DND-41 (cell line): Measurements from ENCODE around the gene SLC25A26.
A peak's percentile ranks its signal among the peaks of the same experiment; 100 is the strongest.

Experiments
- ATAC-seq: fragments of 200-7000 bp; cut with Tn5 transposase; 3 replicates; pipeline ENCODE4 v1.9.1; 2021; ENCODE audit warnings: low read depth; ENCODE audit not compliant: insufficient read depth
- DNase-seq: peaks from one replicate; pipeline ENCODE4 v3.0.0-alpha.2; 2020
- H2AFZ ChIP-seq: 2 replicates; pipeline ENCODE4 v1.6.0; 2012; ENCODE audit warnings: low read depth, low read length
- H3K27ac ChIP-seq: 2 replicates; pipeline ENCODE4 v1.5.1; 2012; ENCODE audit warnings: low read length, inconsistent platforms
- H3K27me3 ChIP-seq: fragments of 200-600 bp; sonication (generic); 2 replicates; pipeline ENCODE4 v1.6.0; 2012; ENCODE audit warnings: low read length, mild to moderate bottlenecking, inconsistent platforms; ENCODE audit not compliant: insufficient read depth, poor library complexity
- H3K36me3 ChIP-seq: 2 replicates; pipeline ENCODE4 v1.5.1; 2012; ENCODE audit warnings: low read length, inconsistent platforms; ENCODE audit not compliant: insufficient read depth
- H3K4me1 ChIP-seq: 2 replicates; pipeline ENCODE4 v1.5.1; 2012; ENCODE audit warnings: mild to moderate bottlenecking, low read length; ENCODE audit not compliant: insufficient read depth
- H3K4me2 ChIP-seq: 2 replicates; pipeline ENCODE4 v1.6.0; 2012; ENCODE audit warnings: mild to moderate bottlenecking, moderate library complexity, low read length, inconsistent platforms; ENCODE audit not compliant: insufficient read depth
- H3K4me3 ChIP-seq, 2 experiments: fragments of 200-600 bp in 1 of 2; shearing (Covaris generic) in 1 of 2; 2 replicates each; pipeline ENCODE4 v1.5.1; 2012 to 2016; ENCODE audit warnings: inconsistent platforms in 2 of 2, low read length in 2 of 2, mild to moderate bottlenecking in 2 of 2, low read depth in 1 of 2, moderate library complexity in 1 of 2
- H3K79me2 ChIP-seq: 2 replicates; pipeline ENCODE4 v1.6.0; 2012; ENCODE audit warnings: low read length, inconsistent platforms; ENCODE audit not compliant: insufficient read depth
- H3K9ac ChIP-seq: 2 replicates; pipeline ENCODE4 v1.6.0; 2012; ENCODE audit warnings: low read depth, mild to moderate bottlenecking, inconsistent platforms, low read length, moderate library complexity
- H3K9me3 ChIP-seq: 2 replicates; pipeline ENCODE4 v1.5.1; 2012; ENCODE audit warnings: low read length, moderate library complexity, mild to moderate bottlenecking, inconsistent platforms; ENCODE audit not compliant: insufficient read depth, severe bottlenecking
- H4K20me1 ChIP-seq: 2 replicates; pipeline ENCODE4 v1.6.0; 2012; ENCODE audit warnings: low read length; ENCODE audit not compliant: insufficient read depth
- CTCF ChIP-seq: IDR thresholded peaks from 2 replicates; pipeline ENCODE4 v1.5.1; 2012; ENCODE audit warnings: borderline replicate concordance, low read length, moderate library complexity, mild to moderate bottlenecking; ENCODE audit not compliant: poor library complexity, severe bottlenecking; ENCODE audit errors: extremely low read depth
- EZH2 ChIP-seq: IDR thresholded peaks from 3 replicates; pipeline ENCODE4 v1.6.1; 2012; ENCODE audit warnings: borderline replicate concordance, low read depth, mild to moderate bottlenecking, moderate library complexity, low read length, inconsistent platforms; ENCODE audit not compliant: severe bottlenecking

The SLC25A26 gene

GRCh38 chr3:66406163-66406562, 185.4 kb downstream of the SLC25A26 start:
- Histone ChIP-seq H4K20me1 (no peaks in the 10 kb centered on the region), H3K4me1 (0 out of 2 replicates have a peak, but pooled peaks cover 3% of the 10 kb centered on the region), H3K4me2 (no peak overlapping the region), H3K9me3 (no peaks in the 10 kb centered on the region), H3K27me3 (no peaks in the 10 kb centered on the region), H3K4me3 (no peak overlapping the region), H3K79me2 (no peaks in the 10 kb centered on the region), H3K9ac (no peak overlapping the region), H3K36me3 (peaks cover 22% of the 10 kb centered on the region), H2AFZ (no peak overlapping the region), H3K27ac (no peak overlapping the region)
- TF ChIP-seq CTCF (no peak), EZH2 (no peak)
- no peak for DNase-seq
- ATAC-seq, result no peak

DNA sequence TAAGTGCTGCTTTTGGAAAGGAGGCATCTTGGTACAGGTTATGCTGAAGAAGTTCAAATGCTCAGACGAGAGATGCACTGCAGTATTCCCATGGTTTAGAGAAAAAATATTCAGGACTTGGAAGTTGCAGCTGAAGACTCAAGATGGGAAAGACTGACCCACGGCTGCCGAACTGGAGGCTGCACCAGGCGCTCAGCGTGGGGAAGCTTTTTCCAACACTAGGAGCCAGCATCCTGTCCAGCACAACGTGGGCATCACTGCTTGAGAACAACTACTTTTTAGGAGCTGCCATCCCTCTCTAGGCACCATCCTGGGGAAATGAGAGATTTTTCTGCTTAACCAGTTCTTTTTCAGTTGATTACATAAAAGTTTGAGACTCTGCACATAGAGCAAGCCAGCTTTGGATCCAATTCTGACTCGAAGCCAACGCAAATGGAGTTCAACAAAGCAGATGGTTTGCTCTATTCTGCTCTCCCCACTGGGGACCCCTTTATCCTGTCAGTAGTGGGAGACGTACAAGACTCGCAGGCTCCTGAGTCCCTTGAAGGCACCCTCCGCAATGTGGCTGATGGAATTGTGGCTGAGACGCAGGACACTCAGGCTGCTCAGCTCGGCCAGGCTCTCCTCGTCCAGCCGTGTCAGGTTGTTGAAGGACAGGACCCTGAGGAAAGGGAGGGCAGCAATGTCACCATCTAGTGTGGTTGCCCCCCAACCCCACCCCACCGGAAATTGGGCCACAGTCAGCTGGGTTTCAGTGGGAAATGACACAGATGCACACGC, 186.2 kb downstream of the SLC25A26 start:
- Histone ChIP-seq H3K79me2 (no peaks in the 10 kb centered on the region), H3K27me3 (no peaks in the 10 kb centered on the region), H3K9me3 (no peaks in the 10 kb centered on the region), H3K9ac (no peak overlapping the region), H4K20me1 (no peaks in the 10 kb centered on the region), H3K4me3 (no peak overlapping the region), H2AFZ (no peak overlapping the region), H3K36me3 (peaks cover 27% of the 10 kb centered on the region), H3K4me2 (no peak overlapping the region), H3K27ac (no peak overlapping the region), H3K4me1 (0 out of 2 replicates have a peak, but pooled peaks cover 3% of the 10 kb centered on the region)
- no peak for TF ChIP-seq CTCF
- TF ChIP-seq EZH2, result no peak
- ATAC-seq, result no peak
- no peak for DNase-seq

GRCh38 chr3:66407611-66408218, 186.9 kb downstream of the SLC25A26 start:
- H3K4me3 ChIP-seq, result no peak overlapping the region
- TF ChIP-seq CTCF (peak; percentile 92), EZH2 (no peak)
- no peaks in the 10 kb centered on the region for H3K79me2 ChIP-seq
- peaks cover 33% of the 10 kb centered on the region for H3K36me3 ChIP-seq
- H2AFZ ChIP-seq, result no peak overlapping the region
- H3K9ac ChIP-seq, result no peak overlapping the region
- H3K4me2 ChIP-seq, result no peak overlapping the region
- 0 out of 2 replicates have a peak, but pooled peaks cover 3% of the 10 kb centered on the region for H3K4me1 ChIP-seq
- no peaks in the 10 kb centered on the region for H4K20me1 ChIP-seq
- ATAC-seq (peak; percentile 93), DNase-seq (peak; percentile 73)
- H3K27ac ChIP-seq, result no peak overlapping the region
- no peaks in the 10 kb centered on the region for H3K9me3 ChIP-seq
- H3K27me3 ChIP-seq, result no peaks in the 10 kb centered on the region
